PC-9 (cell line): ENCODE results near the gene CERCAM.

Experiments used
- EZH2 ChIP-seq: fragments of 200-600 bp; sonication (generic); IDR thresholded peaks from 2 replicates; pipeline ENCODE4 v1.8.0; 2017; ENCODE audit warnings: antibody characterized with exemption, low read depth
- TF ChIP-seq, protein P1 (sequence below): fragments of 200-600 bp; sonication (generic); conservative IDR thresholded peaks from 2 replicates; pipeline ENCODE4 v1.6.1; 2017; ENCODE audit warnings: mixed run types, antibody characterized with exemption, mild to moderate bottlenecking, moderate library complexity

GRCh38 chr9:128416014-128416413 is 4.6 kb upstream of the CERCAM start:
- TF ChIP-seq, protein P1, sequence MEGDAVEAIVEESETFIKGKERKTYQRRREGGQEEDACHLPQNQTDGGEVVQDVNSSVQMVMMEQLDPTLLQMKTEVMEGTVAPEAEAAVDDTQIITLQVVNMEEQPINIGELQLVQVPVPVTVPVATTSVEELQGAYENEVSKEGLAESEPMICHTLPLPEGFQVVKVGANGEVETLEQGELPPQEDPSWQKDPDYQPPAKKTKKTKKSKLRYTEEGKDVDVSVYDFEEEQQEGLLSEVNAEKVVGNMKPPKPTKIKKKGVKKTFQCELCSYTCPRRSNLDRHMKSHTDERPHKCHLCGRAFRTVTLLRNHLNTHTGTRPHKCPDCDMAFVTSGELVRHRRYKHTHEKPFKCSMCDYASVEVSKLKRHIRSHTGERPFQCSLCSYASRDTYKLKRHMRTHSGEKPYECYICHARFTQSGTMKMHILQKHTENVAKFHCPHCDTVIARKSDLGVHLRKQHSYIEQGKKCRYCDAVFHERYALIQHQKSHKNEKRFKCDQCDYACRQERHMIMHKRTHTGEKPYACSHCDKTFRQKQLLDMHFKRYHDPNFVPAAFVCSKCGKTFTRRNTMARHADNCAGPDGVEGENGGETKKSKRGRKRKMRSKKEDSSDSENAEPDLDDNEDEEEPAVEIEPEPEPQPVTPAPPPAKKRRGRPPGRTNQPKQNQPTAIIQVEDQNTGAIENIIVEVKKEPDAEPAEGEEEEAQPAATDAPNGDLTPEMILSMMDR: no peak
- TF ChIP-seq EZH2: no peak
